Activated T-cell treated with anti-CD3 and anti-CD28 coated beads, Interleukin-2, amount 50 U/mL, for 4 hours (primary cell): ENCODE data around the gene DNAH3. TPM values are rescaled to one million over a fixed set of nuclear protein-coding genes. Genes with fewer than 3 reads are reported as not detected.
A peak's percentile ranks its signal among the peaks of the same experiment; 100 is the strongest.

Experiments used
- ATAC-seq, 2 donors: fragments of 200-7000 bp; cut with Tn5 transposase; one replicate each; pipeline ENCODE4 v1.10.0; 2021
- DNase-seq: peaks from one replicate; pipeline ENCODE4 v3.0.0-alpha.2; 2020
- H3K27me3 Mint-ChIP-seq: one replicate; pipeline ENCODE4 v1.8.0; 2021; ENCODE audit warnings: low read depth, mixed read lengths
- H3K36me3 Mint-ChIP-seq: one replicate; pipeline ENCODE4 v1.8.0; 2022; ENCODE audit warnings: mixed read lengths; ENCODE audit not compliant: insufficient read depth
- H3K4me1 Mint-ChIP-seq: one replicate; pipeline ENCODE4 v1.8.0; 2021; ENCODE audit warnings: low read depth, mixed read lengths
- H3K4me3 Mint-ChIP-seq: one replicate; pipeline ENCODE4 v1.8.0; 2021; ENCODE audit warnings: mild to moderate bottlenecking, moderate library complexity, mixed read lengths
- H3K9me3 Mint-ChIP-seq: one replicate; pipeline ENCODE4 v1.8.0; 2021; ENCODE audit warnings: mixed read lengths
- total RNA-seq, 3 donors: library from RNA; stranded (reverse); gene quantifications; one replicate each; pipeline ENCODE4 v1.2.1, GENCODE V29; 2021

Gene DNAH3
- total RNA-seq, 3 donors from 2014 or later, result not detected

DNA sequence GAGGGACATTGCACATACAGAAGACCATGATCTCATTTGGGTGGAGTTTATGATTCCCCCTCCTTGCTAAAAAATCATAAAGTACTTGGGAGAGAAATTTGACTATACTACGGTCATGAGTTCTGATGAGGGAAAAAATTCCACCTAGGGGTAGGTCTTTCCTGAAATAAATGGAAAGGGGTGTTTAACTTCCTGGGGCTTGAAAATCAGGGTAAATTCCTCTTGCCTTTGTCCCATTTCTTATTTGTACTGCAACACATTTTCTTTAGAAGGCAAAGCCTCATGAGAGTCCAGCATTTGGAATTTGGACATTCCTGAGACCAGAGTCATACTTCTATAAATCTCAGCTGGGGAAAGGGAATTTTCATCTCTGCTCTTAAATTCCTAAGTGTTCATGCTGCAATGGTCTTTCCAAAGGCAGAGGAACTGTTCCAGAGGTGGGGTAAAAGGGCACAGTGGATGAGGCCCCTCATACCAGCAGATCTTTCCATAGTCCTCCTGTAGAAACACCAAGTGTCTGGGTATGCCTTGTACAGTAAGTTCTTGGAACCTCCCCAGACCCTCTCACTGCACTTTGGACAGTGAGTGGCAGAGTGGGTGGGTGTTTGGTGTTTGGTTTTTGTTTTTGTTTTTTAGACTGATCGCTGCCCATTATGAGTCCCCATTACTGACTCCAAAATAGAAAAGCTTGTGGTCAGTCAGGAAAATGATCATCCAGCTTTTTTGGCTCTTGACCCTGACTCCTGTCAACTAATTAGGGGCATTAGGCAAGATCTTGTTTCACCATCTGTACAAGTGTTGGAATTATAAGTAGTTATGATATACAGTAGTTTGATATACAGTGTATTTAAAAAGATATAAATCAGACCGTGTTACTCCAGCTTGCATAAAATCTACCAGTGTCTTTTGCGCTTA, 244.0 kb downstream of the DNAH3 start:
- H3K9me3 Mint-ChIP-seq, result no peaks in the 10 kb centered on the region
- ATAC-seq (no peak), DNase-seq (no peak)
- no peak overlapping the region for H3K4me3 Mint-ChIP-seq
- no peaks in the 10 kb centered on the region for H3K36me3 Mint-ChIP-seq
- peaks cover 48% of the 10 kb centered on the region for H3K4me1 Mint-ChIP-seq
- H3K27me3 Mint-ChIP-seq, result no peaks in the 10 kb centered on the region

GRCh38 chr16:20905576-20905975, 245.1 kb downstream of the DNAH3 start:
- Mint-ChIP-seq H3K9me3 (no peaks in the 10 kb centered on the region), H3K4me3 (no peak overlapping the region), H3K4me1 (peaks cover 46% of the 10 kb centered on the region), H3K36me3 (no peaks in the 10 kb centered on the region), H3K27me3 (no peaks in the 10 kb centered on the region)
- DNase-seq (no peak), ATAC-seq (no peak)

DNA sequence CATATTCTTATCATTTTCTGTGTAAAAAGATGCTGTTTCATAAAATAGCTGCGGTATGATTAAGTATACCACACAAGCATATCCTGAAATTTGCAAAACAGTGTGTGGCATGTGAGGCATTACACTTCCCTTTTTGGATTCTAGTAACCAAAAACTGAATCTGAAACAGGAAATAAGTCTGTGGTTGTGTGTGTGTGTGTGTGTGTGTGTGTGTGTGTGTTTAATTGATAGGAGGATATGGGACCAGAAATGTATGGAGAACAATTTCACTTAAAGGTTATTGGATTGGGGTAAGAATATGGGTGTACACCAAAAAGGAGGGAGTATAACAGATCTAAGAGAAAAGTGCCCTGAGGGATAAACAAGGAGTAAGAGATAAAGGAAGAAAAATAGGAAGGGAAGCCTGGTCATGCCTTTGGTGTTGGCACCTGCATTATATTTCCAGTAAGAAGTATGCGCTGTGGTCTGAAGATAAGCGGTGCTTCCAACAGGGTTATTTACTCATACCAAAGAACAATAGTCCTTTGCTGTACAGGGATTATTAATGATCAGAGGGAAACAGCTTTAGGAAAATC, 246.1 kb downstream of the DNAH3 start:
- DNase-seq (no peak), ATAC-seq (no peak)
- Mint-ChIP-seq H3K36me3 (no peaks in the 10 kb centered on the region), H3K4me1 (peaks cover 43% of the 10 kb centered on the region), H3K4me3 (peak overlapping the region; percentile 46), H3K27me3 (no peaks in the 10 kb centered on the region), H3K9me3 (no peaks in the 10 kb centered on the region)

- no peaks in the 10 kb centered on the region for H3K9me3 Mint-ChIP-seq
- H3K27me3 Mint-ChIP-seq, result no peaks in the 10 kb centered on the region
- no peaks in the 10 kb centered on the region for H3K36me3 Mint-ChIP-seq
- ATAC-seq (no peak), DNase-seq (no peak)
- H3K4me1 Mint-ChIP-seq, result peaks cover 48% of the 10 kb centered on the region
- peak overlapping the region; percentile 46 for H3K4me3 Mint-ChIP-seq
Observed at GRCh38 chr16:20903899-20904506, 246.6 kb downstream of the DNAH3 start.

DNA sequence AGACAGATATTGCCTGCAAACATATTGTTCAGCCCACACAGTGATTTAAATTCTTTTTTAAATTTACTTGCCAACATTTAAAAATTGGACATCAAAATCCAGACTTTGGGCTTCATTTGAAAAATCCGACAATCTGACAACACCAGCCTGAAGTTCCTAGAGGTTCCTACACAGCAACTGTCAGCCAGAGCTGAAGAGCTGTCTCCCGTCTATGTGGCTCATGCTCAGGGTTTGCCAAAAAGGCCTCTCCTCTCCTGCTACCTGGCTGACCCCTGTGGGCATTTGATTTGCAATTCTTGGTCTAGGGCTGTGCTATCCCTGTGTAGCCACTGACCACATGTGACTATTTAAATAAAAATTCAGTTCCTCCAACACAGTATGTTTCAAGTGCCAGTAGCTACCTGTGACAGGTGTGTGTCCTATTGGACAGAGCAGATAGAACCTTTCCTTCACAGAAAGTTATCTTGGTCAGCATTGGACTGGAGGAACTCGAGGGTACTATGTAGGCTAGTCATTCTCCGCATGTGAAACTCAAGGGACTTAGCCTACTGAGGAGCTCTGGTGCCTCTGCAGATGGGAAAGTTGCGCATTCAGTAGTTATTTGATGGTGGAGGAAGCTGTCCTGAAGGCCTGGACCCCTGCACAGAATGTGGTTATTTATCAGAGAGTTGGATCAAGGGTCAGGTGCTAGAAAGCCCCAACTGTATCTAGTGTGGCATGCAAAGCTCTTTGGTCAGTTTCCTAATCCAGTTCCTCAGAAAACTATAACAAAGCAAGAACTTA, 247.3 kb downstream of the DNAH3 start:
- H3K4me3 Mint-ChIP-seq, result peak overlapping the region; percentile 17
- peaks cover 55% of the 10 kb centered on the region for H3K4me1 Mint-ChIP-seq
- DNase-seq (no peak), ATAC-seq (no peak)
- no peaks in the 10 kb centered on the region for H3K9me3 Mint-ChIP-seq
- H3K36me3 Mint-ChIP-seq, result no peaks in the 10 kb centered on the region
- no peaks in the 10 kb centered on the region for H3K27me3 Mint-ChIP-seq

GRCh38 chr16:20902426-20902825, 248.2 kb downstream of the DNAH3 start:
- H3K4me1 Mint-ChIP-seq, result peaks cover 62% of the 10 kb centered on the region
- peaks cover 3% of the 10 kb centered on the region for H3K36me3 Mint-ChIP-seq
- no peak overlapping the region for H3K4me3 Mint-ChIP-seq
- DNase-seq (no peak), ATAC-seq (no peak)
- H3K9me3 Mint-ChIP-seq, result no peaks in the 10 kb centered on the region
- H3K27me3 Mint-ChIP-seq, result no peaks in the 10 kb centered on the region

DNA sequence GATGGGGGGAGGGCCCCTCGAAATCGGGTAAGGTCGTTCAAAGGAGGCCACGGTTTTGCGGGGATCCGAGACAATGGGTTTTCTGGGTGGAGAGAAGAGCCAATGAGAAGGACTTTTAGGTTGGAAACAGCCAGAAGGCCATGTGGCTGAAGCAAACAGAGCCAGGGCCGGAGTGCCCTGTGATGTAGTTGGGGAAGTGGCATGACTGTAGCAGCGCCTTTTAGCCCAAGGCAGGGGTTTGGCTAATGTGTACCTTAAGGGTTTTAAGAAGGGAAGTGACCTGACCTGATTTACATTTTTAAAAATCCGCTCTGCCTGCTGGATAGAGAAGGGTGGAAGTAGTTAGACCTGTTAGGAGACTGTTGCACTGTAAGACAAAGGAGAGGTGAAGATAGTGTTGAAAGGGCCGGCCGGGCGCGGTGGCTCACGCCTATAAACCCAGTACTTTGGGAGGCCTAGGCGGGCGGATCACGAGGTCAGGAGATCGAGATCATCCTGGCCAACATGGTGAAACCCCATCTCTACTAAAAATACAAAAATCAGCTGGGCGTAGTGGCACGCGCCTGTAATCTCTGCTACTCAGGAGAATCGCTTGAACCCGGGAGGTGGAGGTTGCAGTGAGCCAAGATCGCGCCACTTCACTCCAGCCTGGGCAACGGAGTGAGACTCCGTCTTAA, 249.1 kb downstream of the DNAH3 start:
- DNase-seq (no peak), ATAC-seq (no peak)
- H3K4me3 Mint-ChIP-seq, result peak overlapping the region; percentile 95
- peaks cover 65% of the 10 kb centered on the region for H3K4me1 Mint-ChIP-seq
- H3K27me3 Mint-ChIP-seq, result no peaks in the 10 kb centered on the region
- no peaks in the 10 kb centered on the region for H3K9me3 Mint-ChIP-seq
- peaks cover 4% of the 10 kb centered on the region for H3K36me3 Mint-ChIP-seq

GRCh38 chr16:20901068-20901435, 249.6 kb downstream of the DNAH3 start:
- ATAC-seq (no peak), DNase-seq (no peak)
- H3K27me3 Mint-ChIP-seq, result no peaks in the 10 kb centered on the region
- H3K4me1 Mint-ChIP-seq, result peaks cover 64% of the 10 kb centered on the region
- peak overlapping the region; percentile 95 for H3K4me3 Mint-ChIP-seq
- peaks cover 4% of the 10 kb centered on the region for H3K36me3 Mint-ChIP-seq
- no peaks in the 10 kb centered on the region for H3K9me3 Mint-ChIP-seq

GRCh38 chr16:20900299-20901067, 250.2 kb downstream of the DNAH3 start, which contains the start of the genes DCUN1D3 and LYRM1:
TSS of gene DCUN1D3 (minus strand) at chr16:20900358. CDS start at chr16:20862538, 37,820 bp downstream.
TSS of gene LYRM1 (plus strand) at chr16:20900771. CDS start at chr16:20915556, 14,785 bp downstream.
- peak; percentile 84 for DNase-seq
- Mint-ChIP-seq H3K4me3 (peak within 1 kb of the TSS; percentile 95), H3K27me3 (no peaks in the 10 kb centered on the region), H3K4me1 (peaks cover 63% of the 10 kb centered on the region), H3K36me3 (peaks cover 7% of the 10 kb centered on the region), H3K9me3 (no peaks in the 10 kb centered on the region)
- ATAC-seq, result peak; percentile 88 to 91

- Mint-ChIP-seq H3K27me3 (no peaks in the 10 kb centered on the region), H3K4me3 (peak overlapping the region; percentile 95), H3K4me1 (peaks cover 59% of the 10 kb centered on the region), H3K36me3 (peaks cover 9% of the 10 kb centered on the region), H3K9me3 (no peaks in the 10 kb centered on the region)
- peak; percentile 8 to 24 for ATAC-seq
- no peak for DNase-seq
Observed at GRCh38 chr16:20899477-20900298, 251.0 kb downstream of the DNAH3 start.

- Mint-ChIP-seq H3K9me3 (no peaks in the 10 kb centered on the region), H3K4me3 (peak overlapping the region; percentile 95), H3K4me1 (peaks cover 54% of the 10 kb centered on the region), H3K27me3 (no peaks in the 10 kb centered on the region), H3K36me3 (peaks cover 9% of the 10 kb centered on the region)
- ATAC-seq, result no peak
- DNase-seq, result no peak
Observed at GRCh38 chr16:20899071-20899470, 251.6 kb downstream of the DNAH3 start.

DNA sequence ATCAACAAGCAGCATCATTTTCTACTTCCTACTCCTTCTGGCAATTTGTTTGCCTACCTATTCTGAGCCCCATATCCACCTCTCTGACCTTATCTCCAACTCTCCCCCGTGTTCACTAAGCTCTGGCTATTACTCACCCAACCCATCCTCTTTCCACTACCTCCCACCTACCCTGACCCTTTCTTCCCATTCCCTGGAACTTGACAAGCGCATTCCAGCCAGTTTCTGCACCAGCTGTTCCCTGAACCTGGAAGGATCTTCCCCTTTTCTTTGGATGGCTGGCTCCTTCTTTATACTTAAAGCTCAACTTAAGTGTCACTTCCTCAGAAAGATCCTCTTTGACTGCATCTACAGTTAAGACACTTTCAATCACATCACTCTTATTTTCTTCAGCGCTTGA, 252.7 kb downstream of the DNAH3 start:
- ATAC-seq, result no peak
- Mint-ChIP-seq H3K4me1 (peaks cover 42% of the 10 kb centered on the region), H3K9me3 (no peaks in the 10 kb centered on the region), H3K27me3 (no peaks in the 10 kb centered on the region), H3K4me3 (no peak overlapping the region), H3K36me3 (peaks cover 12% of the 10 kb centered on the region)
- DNase-seq, result no peak
